MM.1S (cell line): Measurements from ENCODE around the gene SMAGP.
"Not testable (repeated sequence)": the region's sequence is repeated elsewhere in the genome, so short reads cannot be mapped to it uniquely, and the experiment has no call there.

Experiments used
- DNase-seq: peaks from one replicate; pipeline ENCODE4 v3.0.0-alpha.2; 2015
- H2AFZ ChIP-seq: fragments of 300-600 bp; sonication (generic); 2 replicates; pipeline ENCODE4 v1.6.0; 2016; ENCODE audit warnings: antibody characterized with exemption, low read length
- H3F3A ChIP-seq: fragments of 300-600 bp; sonication (generic); 2 replicates; pipeline ENCODE4 v1.6.1; 2016; ENCODE audit warnings: mild to moderate bottlenecking, antibody characterized with exemption, low read length, moderate library complexity, mixed read lengths; ENCODE audit not compliant: insufficient read depth
- H3K27ac ChIP-seq: fragments of 300-600 bp; sonication (generic); 2 replicates; pipeline ENCODE4 v1.5.1; 2016; ENCODE audit warnings: mild to moderate bottlenecking, low read length
- H3K27me3 ChIP-seq: fragments of 300-600 bp; sonication (generic); replicated peaks from 2 replicates; pipeline ENCODE4 v1.6.0; 2016; ENCODE audit warnings: low read length; ENCODE audit not compliant: insufficient read depth
- H3K36me3 ChIP-seq: fragments of 300-600 bp; sonication (generic); replicated peaks from 2 replicates; pipeline ENCODE4 v1.6.1; 2016; ENCODE audit warnings: mild to moderate bottlenecking, low read length, mixed read lengths; ENCODE audit not compliant: insufficient read depth
- H3K4me1 ChIP-seq: fragments of 300-600 bp; sonication (generic); 2 replicates; pipeline ENCODE4 v1.6.1; 2016; ENCODE audit warnings: low read length, mixed read lengths
- H3K4me2 ChIP-seq: fragments of 300-600 bp; sonication (generic); 2 replicates; pipeline ENCODE4 v1.6.0; 2016; ENCODE audit warnings: low read depth, low read length
- H3K4me3 ChIP-seq: fragments of 300-600 bp; sonication (generic); 2 replicates; pipeline ENCODE4 v1.5.1; 2016; ENCODE audit warnings: low read length, mixed read lengths
- H3K79me2 ChIP-seq: fragments of 300-600 bp; sonication (generic); 2 replicates; pipeline ENCODE4 v1.6.1; 2016; ENCODE audit warnings: mixed run types, low read length, mixed read lengths
- H3K9ac ChIP-seq: fragments of 300-600 bp; sonication (generic); 2 replicates; pipeline ENCODE4 v1.6.1; 2016; ENCODE audit warnings: low read length, mixed read lengths
- H3K9me2 ChIP-seq: fragments of 300-600 bp; sonication (generic); replicated peaks from 2 replicates; pipeline ENCODE4 v1.6.1; 2016; ENCODE audit warnings: mild to moderate bottlenecking, low read length, mixed read lengths; ENCODE audit not compliant: insufficient read depth
- H3K9me3 ChIP-seq: fragments of 300-600 bp; sonication (generic); replicated peaks from 2 replicates; pipeline ENCODE4 v1.6.1; 2016; ENCODE audit warnings: mild to moderate bottlenecking, low read length, mixed read lengths; ENCODE audit not compliant: insufficient read depth
- H4K20me1 ChIP-seq: fragments of 300-600 bp; sonication (generic); 2 replicates; pipeline ENCODE4 v1.6.1; 2016; ENCODE audit warnings: mild to moderate bottlenecking, low read length, moderate library complexity, mixed read lengths; ENCODE audit not compliant: insufficient read depth
- EZH2 ChIP-seq: fragments of 300-600 bp; sonication (generic); optimal IDR thresholded peaks from 2 replicates; pipeline ENCODE3; 2017; ENCODE audit warnings: low read depth, mild to moderate bottlenecking, antibody characterized with exemption, low read length, mixed read lengths
- EZH2phosphoT487 ChIP-seq: fragments of 300-600 bp; sonication (generic); IDR thresholded peaks from 2 replicates; pipeline ENCODE4 v1.6.1; 2018; ENCODE audit warnings: antibody characterized with exemption, low read length
- TF ChIP-seq, protein P1 (sequence below): fragments of 300-600 bp; sonication (generic); IDR thresholded peaks from 2 replicates; pipeline ENCODE4 v1.5.1; 2016; ENCODE audit warnings: antibody characterized with exemption, low read length, mixed read lengths

Gene SMAGP, protein sequence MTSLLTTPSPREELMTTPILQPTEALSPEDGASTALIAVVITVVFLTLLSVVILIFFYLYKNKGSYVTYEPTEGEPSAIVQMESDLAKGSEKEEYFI

DNA sequence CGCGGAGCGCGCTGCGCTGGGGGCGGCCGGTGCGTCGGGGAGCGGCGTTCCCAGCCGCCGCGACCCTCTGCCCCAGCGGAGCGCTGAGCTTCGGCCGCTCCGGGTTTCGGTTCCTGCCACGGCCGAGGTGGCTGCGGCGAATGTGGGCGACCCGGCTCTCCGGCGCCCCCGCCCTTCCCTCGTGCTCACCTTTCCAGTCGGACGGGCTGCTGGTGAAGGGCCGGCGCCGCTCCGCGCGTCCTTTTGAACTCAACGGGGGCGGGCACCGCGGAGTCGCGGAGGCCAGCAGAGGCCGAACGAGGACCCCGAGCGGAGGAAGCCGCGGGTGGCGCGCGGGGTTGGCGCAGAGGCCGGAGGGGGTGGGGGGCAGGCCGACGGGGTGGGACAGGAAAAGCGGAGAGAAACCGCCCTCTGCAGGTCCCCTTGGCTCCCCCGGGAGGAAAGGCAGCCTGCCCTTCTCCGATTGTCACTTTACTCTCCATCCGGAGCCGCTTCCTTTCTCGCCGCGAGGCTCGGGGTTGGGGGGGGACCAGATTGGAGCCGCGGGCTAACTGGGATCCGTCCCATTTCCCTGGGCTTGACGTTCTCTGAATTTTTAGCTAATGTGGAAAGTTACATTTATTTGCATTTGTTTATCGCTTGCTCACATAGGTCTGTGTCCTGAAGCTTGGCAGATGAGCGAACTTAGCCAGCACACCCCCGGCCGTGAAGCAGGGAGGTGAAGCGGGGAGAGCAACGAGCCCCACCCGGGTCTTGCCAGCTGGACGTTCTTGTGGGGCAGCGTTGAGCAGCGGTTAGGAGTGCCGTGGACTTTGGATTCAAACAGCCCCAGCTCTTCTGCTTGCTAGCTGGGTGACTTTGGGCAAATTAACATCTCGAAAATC lies at the start of gene SMAGP:
Gene SMAGP, minus strand, starts transcription at position 349 of the 884 bp plus-strand sequence. CDS start 1,137 bp downstream, outside the sequence.
- no peaks in the 10 kb centered on the region for H4K20me1 ChIP-seq
- H3K9me2 ChIP-seq = no peaks in the 10 kb centered on the region
- no peak within 1 kb of the TSS for H3K27ac ChIP-seq
- H3K4me2 ChIP-seq = peak within 1 kb of the TSS; percentile 71
- H3K4me3 ChIP-seq = peak within 1 kb of the TSS; percentile 60
- H2AFZ ChIP-seq = peak within 1 kb of the TSS; percentile 75
- H3K4me1 ChIP-seq = peaks cover 3% of the 10 kb centered on the region
- no peaks in the 10 kb centered on the region for H3K79me2 ChIP-seq
- H3K9ac ChIP-seq = peak within 1 kb of the TSS; percentile 7; the same call in 1 of the 2 replicates
- H3K36me3 ChIP-seq = no peaks in the 10 kb centered on the region
- H3K9me3 ChIP-seq = no peaks in the 10 kb centered on the region
- H3K27me3 ChIP-seq = peaks cover 15% of the 10 kb centered on the region; the same call in 1 of the 2 replicates
- no peaks in the 10 kb centered on the region for H3F3A ChIP-seq
- no peak for TF ChIP-seq EZH2phosphoT487
- TF ChIP-seq, protein P1, sequence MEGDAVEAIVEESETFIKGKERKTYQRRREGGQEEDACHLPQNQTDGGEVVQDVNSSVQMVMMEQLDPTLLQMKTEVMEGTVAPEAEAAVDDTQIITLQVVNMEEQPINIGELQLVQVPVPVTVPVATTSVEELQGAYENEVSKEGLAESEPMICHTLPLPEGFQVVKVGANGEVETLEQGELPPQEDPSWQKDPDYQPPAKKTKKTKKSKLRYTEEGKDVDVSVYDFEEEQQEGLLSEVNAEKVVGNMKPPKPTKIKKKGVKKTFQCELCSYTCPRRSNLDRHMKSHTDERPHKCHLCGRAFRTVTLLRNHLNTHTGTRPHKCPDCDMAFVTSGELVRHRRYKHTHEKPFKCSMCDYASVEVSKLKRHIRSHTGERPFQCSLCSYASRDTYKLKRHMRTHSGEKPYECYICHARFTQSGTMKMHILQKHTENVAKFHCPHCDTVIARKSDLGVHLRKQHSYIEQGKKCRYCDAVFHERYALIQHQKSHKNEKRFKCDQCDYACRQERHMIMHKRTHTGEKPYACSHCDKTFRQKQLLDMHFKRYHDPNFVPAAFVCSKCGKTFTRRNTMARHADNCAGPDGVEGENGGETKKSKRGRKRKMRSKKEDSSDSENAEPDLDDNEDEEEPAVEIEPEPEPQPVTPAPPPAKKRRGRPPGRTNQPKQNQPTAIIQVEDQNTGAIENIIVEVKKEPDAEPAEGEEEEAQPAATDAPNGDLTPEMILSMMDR = 0 out of 2 replicates have a peak, but pooled peaks have one; percentile 5
- DNase-seq = peak; percentile 69

DNA sequence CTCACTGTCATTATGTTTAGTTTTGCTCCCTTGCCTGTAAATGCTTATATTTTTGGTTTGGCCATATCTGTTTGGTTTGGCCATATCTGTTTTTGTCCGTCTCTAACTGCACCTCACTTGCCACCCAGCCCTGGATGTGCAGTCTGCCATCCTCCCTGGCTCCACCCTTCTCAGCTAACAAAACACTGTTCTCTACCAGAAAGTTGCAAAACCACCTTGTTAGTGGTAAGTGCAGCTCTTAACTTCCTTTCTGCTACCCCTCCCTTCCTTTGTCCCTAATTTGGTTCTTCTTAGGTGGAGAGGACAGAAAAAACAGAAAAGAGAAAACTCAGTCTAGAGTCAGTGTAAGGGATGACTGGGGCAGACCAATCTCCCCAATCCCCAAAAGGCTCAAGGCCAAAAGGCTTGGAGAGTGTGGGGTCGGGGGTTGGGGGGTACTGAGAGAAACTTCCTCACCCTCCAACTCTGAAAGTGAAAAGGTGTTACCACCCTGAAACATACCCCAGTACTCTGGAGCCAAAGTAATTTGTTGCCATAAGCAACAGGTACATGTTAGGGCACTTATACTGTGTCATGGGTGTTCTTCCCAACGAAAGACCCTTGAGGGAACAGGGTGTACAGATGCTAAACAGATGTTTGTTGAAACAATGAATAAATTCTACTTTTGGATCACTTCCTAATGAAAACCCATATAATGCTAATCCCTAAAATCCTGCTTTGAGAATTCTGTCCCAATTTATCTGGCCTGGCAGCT lies 48.8 kb upstream of the SMAGP start:
- Histone ChIP-seq H3K27me3 (no peaks in the 10 kb centered on the region), H3F3A (peaks cover 57% of the 10 kb centered on the region), H3K4me1 (peaks cover 38% of the 10 kb centered on the region), H3K4me3 (peak overlapping the region; percentile 13; the same call in 1 of the 2 replicates), H3K27ac (peak overlapping the region; percentile 99), H3K9me3 (no peaks in the 10 kb centered on the region), H3K9me2 (no peaks in the 10 kb centered on the region), H4K20me1 (no peaks in the 10 kb centered on the region), H3K36me3 (no peaks in the 10 kb centered on the region), H3K9ac (peak overlapping the region; percentile 6; the same call in 1 of the 2 replicates), H3K79me2 (peaks cover 74% of the 10 kb centered on the region), H2AFZ (no peak overlapping the region), H3K4me2 (peak overlapping the region; percentile 92)
- TF ChIP-seq EZH2 (no peak), EZH2phosphoT487 (no peak)
- TF ChIP-seq, protein P1 = no peak
- DNase-seq = peak; percentile 83

DNA sequence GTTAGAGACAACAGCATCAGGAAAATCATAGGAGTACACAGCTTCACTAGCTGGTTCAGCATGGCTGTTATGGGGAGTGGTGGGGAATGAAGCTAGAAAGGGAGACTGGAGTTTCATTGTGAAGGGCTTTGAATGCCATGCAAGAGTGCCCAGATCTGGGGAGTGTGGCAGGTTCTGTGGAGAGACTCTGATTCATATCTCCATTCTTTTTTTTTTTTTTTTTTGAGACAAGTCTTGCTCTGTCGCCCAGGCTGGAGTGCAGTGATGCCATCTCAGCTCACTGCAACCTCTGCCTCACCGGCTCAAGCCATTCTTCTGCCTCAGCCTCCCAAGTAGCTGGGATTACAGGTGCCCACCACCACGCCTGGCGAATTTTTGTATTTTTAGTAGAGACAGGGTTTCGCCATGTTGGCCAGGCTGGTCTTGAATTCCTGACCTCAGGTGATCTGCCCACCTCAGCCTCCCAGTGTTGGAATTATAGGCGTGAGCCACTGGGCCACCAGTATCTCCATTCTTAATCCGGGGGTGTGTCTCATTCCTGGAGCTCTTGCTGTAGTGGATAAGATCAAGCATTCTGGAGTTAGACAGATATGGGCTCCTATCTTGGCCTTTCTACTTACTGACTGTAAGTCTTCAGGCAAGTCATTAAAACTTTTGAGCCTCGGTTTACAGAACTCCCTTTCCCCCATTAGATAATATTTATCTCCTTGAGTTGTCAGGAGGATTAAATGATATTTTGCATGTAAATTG lies 48.0 kb upstream of the SMAGP start:
- not testable (repeated sequence) for H3K9ac ChIP-seq, H2AFZ ChIP-seq, H3K36me3 ChIP-seq, H3K27me3 ChIP-seq, DNase-seq, H3K9me3 ChIP-seq, H4K20me1 ChIP-seq, H3K9me2 ChIP-seq, H3K4me3 ChIP-seq
- Histone ChIP-seq H3K4me2 (peak overlapping the region; percentile 92; the same call in 1 of the 2 replicates), H3F3A (peaks cover 49% of the 10 kb centered on the region), H3K4me1 (peaks cover 41% of the 10 kb centered on the region), H3K27ac (peak overlapping the region; percentile 99; the same call in 1 of the 2 replicates), H3K79me2 (peaks cover 70% of the 10 kb centered on the region)
